Colonic mucosa (tissue), 4 donors: ENCODE measurements around the gene SARM1. TPM values are rescaled to one million over a fixed set of nuclear protein-coding genes. Genes with fewer than 3 reads are reported as not detected.
"Not testable (repeated sequence)": the region's sequence is repeated elsewhere in the genome, so short reads cannot be mapped to it uniquely, and the experiment has no call there.

ENCODE experiments used
- DNase-seq: peaks from one replicate; pipeline ENCODE4 v3.0.0-alpha.2; 2020
- H3K27ac ChIP-seq: fragments of 200-600 bp; one replicate; pipeline ENCODE4 v1.8.0; 2021
- H3K27me3 ChIP-seq: fragments of 200-600 bp; one replicate; pipeline ENCODE4 v1.8.0; 2021
- H3K36me3 ChIP-seq: fragments of 200-600 bp; one replicate; pipeline ENCODE4 v1.8.0; 2021
- H3K4me1 ChIP-seq: fragments of 200-600 bp; one replicate; pipeline ENCODE4 v1.8.0; 2021; ENCODE audit warnings: mild to moderate bottlenecking
- H3K4me3 ChIP-seq: fragments of 200-600 bp; one replicate; pipeline ENCODE4 v1.8.0; 2021
- H3K9ac ChIP-seq, 2 donors: one replicate each; pipeline ENCODE4 v1.7.0; 2013; ENCODE audit warnings: control low read depth in 2 of 2, low read depth in 2 of 2, low read length in 2 of 2
- H3K9me3 ChIP-seq: fragments of 200-600 bp; one replicate; pipeline ENCODE4 v1.8.0; 2021
- intact Hi-C: fragments of 100-400 bp; cut with DNase I; formaldehyde crosslinking; loops from one replicate; pipeline ENCODE4 v1.14.1; 2022
- total RNA-seq, 2 donors: library from RNA; stranded (reverse); fragmentation: NEBNext Ultra II Directional in 1 of 2; extraction: Animal tissue kit (Norgen Biotek cat#: 25700) in 1 of 2; gene quantifications; one replicate each; pipeline ENCODE4 v1.2.1, GENCODE V29; 2021
- TF ChIP-seq, protein P1 (sequence below): fragments of 200-600 bp; IDR thresholded peaks from one replicate; pipeline ENCODE4 v1.8.0; 2022; ENCODE audit warnings: antibody characterized with exemption, mild to moderate bottlenecking
- donor health status: healthy.
- donor health status: DM: no; HTN: no; CAD: no.
- donor health status: DM: no; HTN: no; CAD: no.

SARM1 gene
- total RNA-seq, 2 donors from 2014 or later, result 7.7 to 10.8 TPM

DNA sequence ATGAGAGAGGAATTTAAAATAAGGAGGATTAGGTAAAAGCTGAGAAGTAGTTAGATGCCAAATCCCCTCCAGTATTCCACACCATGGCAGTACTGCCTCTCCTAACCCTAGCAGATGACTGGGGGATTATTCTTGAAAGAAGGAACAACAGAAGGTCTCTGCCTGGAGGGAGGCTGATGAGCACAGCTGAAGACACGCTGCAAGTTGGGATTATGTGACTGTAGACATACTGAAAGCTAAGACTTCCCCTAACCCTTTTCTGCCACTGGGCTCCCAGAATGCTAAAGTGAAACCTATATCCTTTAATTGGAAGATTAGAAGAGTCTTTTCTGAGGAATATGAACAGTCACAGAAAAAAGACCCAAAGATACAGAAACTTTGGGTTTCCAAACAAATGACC, 62.2 kb downstream of the SARM1 start:
- Histone ChIP-seq H3K4me1 (no peaks in the 10 kb centered on the region), H3K4me3 (no peak overlapping the region), H3K27ac (no peak overlapping the region), H3K9me3 (no peaks in the 10 kb centered on the region), H3K9ac (no peak overlapping the region), H3K36me3 (no peaks in the 10 kb centered on the region), H3K27me3 (no peaks in the 10 kb centered on the region)
- TF ChIP-seq, protein P1, sequence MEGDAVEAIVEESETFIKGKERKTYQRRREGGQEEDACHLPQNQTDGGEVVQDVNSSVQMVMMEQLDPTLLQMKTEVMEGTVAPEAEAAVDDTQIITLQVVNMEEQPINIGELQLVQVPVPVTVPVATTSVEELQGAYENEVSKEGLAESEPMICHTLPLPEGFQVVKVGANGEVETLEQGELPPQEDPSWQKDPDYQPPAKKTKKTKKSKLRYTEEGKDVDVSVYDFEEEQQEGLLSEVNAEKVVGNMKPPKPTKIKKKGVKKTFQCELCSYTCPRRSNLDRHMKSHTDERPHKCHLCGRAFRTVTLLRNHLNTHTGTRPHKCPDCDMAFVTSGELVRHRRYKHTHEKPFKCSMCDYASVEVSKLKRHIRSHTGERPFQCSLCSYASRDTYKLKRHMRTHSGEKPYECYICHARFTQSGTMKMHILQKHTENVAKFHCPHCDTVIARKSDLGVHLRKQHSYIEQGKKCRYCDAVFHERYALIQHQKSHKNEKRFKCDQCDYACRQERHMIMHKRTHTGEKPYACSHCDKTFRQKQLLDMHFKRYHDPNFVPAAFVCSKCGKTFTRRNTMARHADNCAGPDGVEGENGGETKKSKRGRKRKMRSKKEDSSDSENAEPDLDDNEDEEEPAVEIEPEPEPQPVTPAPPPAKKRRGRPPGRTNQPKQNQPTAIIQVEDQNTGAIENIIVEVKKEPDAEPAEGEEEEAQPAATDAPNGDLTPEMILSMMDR, result no peak
- intact Hi-C loops, result no loop called here
- no peak for DNase-seq

DNA sequence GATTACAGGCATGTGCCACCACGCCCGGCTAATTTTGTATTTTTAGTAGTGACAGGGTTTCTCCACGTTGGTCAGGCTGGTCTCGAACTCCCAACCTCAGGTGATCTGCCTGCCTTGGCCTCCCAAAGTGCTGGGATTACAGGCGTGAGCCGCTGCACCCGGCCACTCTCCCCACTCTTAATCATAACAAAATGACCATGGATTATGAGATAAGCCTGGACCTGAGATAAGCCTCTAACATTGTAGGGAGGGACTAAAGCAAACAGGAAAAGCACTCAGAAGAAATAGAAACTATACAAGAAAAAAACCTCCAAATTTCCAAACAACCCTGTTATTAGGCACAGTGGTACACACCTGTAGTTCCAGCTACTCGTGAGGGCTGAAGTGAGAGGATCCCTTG, 62.8 kb downstream of the SARM1 start:
- DNase-seq, H3K9ac ChIP-seq, H3K4me1 ChIP-seq, H3K27ac ChIP-seq, H3K27me3 ChIP-seq, H3K36me3 ChIP-seq, H3K9me3 ChIP-seq, intact Hi-C loops, H3K4me3 ChIP-seq: not testable (repeated sequence)

DNA sequence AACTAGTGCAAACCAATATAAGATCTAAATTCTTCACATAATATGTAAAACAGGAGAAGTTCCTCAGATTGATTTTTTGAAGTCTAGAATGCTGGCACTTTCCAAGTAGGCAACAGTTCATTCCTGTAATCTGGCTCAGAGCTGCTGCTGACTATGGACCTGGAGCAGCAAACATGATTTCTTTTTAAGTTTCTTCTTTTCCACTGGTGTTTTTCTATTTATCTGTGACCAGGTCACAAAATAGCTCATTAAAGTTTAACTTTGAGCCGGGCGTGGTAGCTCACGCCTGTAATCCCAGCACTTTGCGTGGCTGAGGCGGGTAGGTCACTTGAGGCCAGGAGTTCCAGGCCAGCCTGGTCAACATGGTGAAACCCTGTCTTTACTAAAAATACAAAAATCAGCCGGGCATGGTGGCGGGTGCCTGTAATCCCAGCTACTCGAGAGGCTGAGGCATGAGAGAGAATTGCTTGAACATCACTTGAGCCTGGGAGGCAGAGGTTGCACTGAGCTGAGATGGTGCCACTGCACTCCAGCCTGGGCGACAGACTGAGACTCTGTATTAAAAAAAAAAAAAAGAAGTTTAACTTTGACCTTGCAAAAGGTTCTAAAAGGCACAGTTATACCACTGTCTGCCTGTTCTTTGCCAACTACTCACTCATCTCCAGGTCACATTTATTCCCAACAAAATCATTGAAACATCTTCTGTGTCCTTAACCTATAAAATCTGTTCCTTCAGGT, 72.6 kb downstream of the SARM1 start:
- H3K27me3 ChIP-seq, result no peaks in the 10 kb centered on the region
- no peaks in the 10 kb centered on the region for H3K36me3 ChIP-seq
- H3K4me1 ChIP-seq, result no peaks in the 10 kb centered on the region
- intact Hi-C loops, result no loop called here
- no peaks in the 10 kb centered on the region for H3K9me3 ChIP-seq
- no peak overlapping the region for H3K27ac ChIP-seq
- TF ChIP-seq, protein P1, result no peak
- H3K9ac ChIP-seq, result no peak overlapping the region
- H3K4me3 ChIP-seq, result no peak overlapping the region
- no peak for DNase-seq

DNA sequence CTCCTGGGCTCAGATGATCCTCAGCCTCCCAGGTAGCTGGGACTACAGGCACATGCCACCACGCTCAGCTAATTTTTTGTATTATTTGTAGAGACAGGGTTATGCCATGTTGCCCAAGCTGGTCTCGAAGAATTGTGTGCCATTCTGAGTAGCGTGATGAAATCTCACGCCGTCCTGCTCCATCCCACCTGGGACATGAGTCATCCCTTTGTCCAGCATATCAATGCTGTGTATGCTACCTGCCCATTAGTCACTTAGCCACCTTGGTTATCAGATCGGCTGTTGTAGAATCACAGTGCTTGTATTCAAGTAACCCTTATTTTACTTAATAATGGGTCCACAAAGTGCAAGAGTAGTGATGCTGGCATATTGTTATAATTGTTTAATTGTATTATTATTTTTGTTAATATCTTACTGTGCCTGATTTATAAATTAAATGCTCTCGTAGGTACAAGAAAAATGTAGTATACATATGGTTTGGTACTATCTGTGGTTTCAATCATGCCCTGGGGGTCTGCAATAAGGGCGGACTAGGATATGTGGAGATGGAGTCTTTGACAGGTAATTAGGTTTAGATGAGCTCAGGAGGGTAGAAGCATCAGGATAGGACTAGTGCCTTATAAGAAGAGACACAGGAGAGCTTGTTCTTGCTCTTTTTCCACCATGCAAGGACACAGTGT, 75.4 kb downstream of the SARM1 start:
- Histone ChIP-seq H3K4me3 (no peak overlapping the region), H3K9ac (no peak overlapping the region), H3K9me3 (no peaks in the 10 kb centered on the region), H3K27ac (no peak overlapping the region), H3K27me3 (no peaks in the 10 kb centered on the region), H3K4me1 (no peaks in the 10 kb centered on the region), H3K36me3 (no peaks in the 10 kb centered on the region)
- DNase-seq, result no peak
- intact Hi-C loops, result no loop called here
- TF ChIP-seq, protein P1, result no peak

DNA sequence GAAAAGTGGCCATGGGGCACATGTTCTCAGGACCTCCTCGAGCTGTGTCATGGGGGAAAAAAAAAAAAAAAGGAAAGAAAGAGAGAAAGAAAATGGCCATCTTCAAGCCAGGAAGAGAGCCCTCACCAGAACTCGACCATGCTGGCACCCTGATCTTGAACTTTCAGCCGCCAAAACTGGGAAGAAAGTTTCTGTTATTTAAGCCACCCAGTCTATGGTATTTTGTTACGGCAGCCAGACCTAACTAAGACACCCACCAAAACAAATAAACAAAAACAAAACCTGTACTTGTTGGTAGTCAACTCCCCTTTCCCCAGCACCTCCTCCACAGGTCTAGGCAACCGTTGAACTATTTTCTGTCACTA, 75.9 kb downstream of the SARM1 start:
- no peak overlapping the region for H3K27ac ChIP-seq
- no peak overlapping the region for H3K9ac ChIP-seq
- no peaks in the 10 kb centered on the region for H3K27me3 ChIP-seq
- no peak for DNase-seq
- no peaks in the 10 kb centered on the region for H3K4me1 ChIP-seq
- no peaks in the 10 kb centered on the region for H3K9me3 ChIP-seq
- intact Hi-C loops, result no loop called here
- TF ChIP-seq, protein P1, result no peak
- H3K36me3 ChIP-seq, result no peaks in the 10 kb centered on the region
- H3K4me3 ChIP-seq, result no peak overlapping the region

DNA sequence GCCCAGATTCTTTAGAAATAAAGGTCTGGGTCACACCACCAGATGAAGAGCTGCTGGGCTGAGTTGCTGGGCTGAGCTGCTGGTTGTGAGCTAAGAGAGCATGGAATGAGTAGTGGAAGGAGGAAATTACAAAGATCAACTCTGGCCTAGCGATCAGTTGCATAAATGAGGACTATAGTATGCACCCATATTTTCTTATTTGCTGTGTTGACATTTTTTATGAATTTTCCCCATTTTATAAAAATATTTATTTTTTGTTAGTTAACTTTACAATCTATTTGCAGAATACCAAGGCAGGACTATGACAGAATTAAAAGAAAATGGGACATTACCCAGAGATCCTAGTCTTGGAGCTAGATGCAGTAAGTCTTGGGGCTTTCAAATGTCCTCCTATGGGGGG, 78.4 kb downstream of the SARM1 start:
- Histone ChIP-seq H3K4me1 (no peaks in the 10 kb centered on the region), H3K9me3 (no peaks in the 10 kb centered on the region), H3K27ac (no peak overlapping the region), H3K27me3 (no peaks in the 10 kb centered on the region), H3K4me3 (no peak overlapping the region), H3K36me3 (no peaks in the 10 kb centered on the region), H3K9ac (no peak overlapping the region)
- TF ChIP-seq, protein P1, result no peak
- intact Hi-C loops, result no loop called here
- DNase-seq, result no peak
